Measurements from ENCODE around the gene ENGASE. TPM values are rescaled to one million over a fixed set of nuclear protein-coding genes. Genes with fewer than 3 reads are reported as not detected.

ENGASE gene
- total RNA-seq, 4 donors from 2014 or later = 21.6 to 60.7 (median 31.7) TPM

DNA sequence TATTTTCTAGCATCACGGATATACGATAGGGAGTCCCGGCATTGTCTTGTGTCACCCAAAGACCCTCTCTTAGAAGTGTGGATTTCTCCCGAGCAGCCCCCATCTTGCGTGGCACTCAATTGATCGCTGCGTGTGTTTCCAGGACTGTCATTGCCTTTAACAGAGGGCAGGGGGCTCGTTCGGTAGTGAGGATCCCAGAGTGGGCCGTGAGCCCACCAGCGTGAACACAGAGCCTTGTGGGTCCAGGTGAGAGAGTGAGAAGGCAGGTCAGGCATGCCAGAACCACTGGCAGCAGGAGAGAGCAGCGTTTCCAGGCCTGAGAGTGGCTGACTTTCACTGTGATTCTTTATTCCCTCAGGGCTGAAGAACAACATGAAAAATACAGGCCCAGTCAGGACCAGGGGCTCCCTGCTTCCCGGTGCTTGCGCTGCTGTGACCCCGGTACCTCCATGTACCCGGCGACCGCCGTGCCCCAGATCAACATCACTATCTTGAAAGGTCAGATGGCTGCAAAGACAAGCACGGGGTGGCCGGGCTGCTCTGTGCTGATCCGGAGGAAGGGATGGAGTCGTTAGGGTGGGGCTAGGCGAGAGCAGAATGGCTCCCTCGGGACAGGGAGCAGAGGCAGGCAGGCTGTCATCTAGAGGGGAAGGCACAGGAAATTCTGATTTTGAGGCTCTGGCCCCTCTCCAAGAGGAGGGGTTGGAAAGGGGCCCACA lies 28.3 kb upstream of the ENGASE start:
- TF ChIP-seq, protein P1, sequence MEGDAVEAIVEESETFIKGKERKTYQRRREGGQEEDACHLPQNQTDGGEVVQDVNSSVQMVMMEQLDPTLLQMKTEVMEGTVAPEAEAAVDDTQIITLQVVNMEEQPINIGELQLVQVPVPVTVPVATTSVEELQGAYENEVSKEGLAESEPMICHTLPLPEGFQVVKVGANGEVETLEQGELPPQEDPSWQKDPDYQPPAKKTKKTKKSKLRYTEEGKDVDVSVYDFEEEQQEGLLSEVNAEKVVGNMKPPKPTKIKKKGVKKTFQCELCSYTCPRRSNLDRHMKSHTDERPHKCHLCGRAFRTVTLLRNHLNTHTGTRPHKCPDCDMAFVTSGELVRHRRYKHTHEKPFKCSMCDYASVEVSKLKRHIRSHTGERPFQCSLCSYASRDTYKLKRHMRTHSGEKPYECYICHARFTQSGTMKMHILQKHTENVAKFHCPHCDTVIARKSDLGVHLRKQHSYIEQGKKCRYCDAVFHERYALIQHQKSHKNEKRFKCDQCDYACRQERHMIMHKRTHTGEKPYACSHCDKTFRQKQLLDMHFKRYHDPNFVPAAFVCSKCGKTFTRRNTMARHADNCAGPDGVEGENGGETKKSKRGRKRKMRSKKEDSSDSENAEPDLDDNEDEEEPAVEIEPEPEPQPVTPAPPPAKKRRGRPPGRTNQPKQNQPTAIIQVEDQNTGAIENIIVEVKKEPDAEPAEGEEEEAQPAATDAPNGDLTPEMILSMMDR (IDR thresholded peaks at IDR 0.05; ENCODE audit: low read depth) = no peak

DNA sequence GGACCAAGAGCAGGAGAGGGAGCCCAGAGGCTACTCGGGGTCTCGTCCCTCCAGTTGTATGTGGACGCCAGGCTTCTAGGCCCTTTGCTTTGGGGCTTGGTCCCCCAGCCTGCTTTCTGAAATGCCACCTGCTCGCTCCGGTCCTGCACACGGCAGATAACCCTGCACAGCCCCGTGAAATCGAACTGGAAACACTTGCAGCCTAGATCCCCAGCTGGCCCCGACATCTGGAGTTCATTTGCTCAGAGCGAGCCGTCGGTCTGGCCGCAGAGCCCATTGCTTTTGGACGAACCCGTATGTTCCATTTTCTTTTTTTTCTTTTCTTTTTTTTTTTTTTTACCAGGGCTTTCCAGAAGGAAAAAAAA lies 27.7 kb upstream of the ENGASE start:
- TF ChIP-seq, protein P1 (IDR thresholded peaks at IDR 0.05; ENCODE audit: low read depth) = no peak

DNA sequence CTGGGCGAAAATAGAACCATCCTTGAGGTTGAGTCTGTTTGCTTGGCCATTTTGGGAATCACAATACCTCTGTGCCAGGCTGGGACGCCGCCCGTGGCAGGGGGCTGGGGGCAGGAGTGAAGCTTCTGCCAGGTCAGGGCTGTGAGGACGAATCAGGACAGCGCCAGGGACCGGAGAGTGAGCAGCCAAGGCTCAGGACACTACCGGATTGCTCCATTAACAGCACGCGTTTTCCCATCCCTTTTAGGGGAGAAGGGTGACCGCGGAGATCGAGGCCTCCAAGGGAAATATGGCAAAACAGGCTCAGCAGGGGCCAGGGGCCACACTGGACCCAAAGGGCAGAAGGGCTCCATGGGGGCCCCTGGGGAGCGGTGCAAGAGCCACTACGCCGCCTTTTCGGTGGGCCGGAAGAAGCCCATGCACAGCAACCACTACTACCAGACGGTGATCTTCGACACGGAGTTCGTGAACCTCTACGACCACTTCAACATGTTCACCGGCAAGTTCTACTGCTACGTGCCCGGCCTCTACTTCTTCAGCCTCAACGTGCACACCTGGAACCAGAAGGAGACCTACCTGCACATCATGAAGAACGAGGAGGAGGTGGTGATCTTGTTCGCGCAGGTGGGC lies 27.2 kb upstream of the ENGASE start:
- TF ChIP-seq, protein P1 (IDR thresholded peaks at IDR 0.05; ENCODE audit: low read depth) = no peak

DNA sequence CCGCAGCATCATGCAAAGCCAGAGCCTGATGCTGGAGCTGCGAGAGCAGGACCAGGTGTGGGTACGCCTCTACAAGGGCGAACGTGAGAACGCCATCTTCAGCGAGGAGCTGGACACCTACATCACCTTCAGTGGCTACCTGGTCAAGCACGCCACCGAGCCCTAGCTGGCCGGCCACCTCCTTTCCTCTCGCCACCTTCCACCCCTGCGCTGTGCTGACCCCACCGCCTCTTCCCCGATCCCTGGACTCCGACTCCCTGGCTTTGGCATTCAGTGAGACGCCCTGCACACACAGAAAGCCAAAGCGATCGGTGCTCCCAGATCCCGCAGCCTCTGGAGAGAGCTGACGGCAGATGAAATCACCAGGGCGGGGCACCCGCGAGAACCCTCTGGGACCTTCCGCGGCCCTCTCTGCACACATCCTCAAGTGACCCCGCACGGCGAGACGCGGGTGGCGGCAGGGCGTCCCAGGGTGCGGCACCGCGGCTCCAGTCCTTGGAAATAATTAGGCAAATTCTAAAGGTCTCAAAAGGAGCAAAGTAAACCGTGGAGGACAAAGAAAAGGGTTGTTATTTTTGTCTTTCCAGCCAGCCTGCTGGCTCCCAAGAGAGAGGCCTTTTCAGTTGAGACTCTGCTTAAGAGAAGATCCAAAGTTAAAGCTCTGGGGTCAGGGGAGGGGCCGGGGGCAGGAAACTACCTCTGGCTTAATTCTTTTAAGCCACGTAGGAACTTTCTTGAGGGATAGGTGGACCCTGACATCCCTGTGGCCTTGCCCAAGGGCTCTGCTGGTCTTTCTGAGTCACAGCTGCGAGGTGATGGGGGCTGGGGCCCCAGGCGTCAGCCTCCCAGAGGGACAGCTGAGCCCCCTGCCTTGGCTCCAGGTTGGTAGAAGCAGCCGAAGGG lies 26.4 kb upstream of the ENGASE start:
- TF ChIP-seq, protein P1 (IDR thresholded peaks at IDR 0.05; ENCODE audit: low read depth) = no peak

DNA sequence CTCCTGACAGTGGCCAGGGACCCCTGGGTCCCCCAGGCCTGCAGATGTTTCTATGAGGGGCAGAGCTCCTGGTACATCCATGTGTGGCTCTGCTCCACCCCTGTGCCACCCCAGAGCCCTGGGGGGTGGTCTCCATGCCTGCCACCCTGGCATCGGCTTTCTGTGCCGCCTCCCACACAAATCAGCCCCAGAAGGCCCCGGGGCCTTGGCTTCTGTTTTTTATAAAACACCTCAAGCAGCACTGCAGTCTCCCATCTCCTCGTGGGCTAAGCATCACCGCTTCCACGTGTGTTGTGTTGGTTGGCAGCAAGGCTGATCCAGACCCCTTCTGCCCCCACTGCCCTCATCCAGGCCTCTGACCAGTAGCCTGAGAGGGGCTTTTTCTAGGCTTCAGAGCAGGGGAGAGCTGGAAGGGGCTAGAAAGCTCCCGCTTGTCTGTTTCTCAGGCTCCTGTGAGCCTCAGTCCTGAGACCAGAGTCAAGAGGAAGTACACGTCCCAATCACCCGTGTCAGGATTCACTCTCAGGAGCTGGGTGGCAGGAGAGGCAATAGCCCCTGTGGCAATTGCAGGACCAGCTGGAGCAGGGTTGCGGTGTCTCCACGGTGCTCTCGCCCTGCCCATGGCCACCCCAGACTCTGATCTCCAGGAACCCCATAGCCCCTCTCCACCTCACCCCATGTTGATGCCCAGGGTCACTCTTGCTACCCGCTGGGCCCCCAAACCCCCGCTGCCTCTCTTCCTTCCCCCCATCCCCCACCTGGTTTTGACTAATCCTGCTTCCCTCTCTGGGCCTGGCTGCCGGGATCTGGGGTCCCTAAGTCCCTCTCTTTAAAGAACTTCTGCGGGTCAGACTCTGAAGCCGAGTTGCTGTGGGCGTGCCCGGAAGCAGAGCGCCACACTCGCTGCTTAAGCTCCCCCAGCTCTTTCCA lies 25.5 kb upstream of the ENGASE start:
- TF ChIP-seq, protein P1 (IDR thresholded peaks at IDR 0.05; ENCODE audit: low read depth) = no peak

DNA sequence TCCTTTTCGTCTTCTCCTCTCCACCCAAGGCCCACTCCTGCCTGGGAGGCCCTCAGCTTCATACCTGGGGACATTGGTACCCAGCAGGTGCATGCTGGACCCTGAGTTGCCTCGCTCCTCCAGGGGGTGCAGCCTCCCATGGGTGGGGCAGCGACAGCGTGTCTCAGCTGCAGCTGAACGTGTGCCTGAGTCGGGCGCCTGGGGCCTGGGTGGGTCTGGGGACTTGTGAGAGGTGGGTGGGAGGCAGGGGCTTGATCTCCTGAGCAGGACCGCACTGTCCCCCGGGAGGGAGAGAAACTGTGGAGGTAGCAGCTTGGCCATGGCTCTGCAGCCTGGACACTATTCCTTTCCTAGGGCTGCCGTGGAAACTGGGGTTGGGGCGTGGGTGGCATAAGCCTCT lies 24.8 kb upstream of the ENGASE start:
- TF ChIP-seq, protein P1 (IDR thresholded peaks at IDR 0.05; ENCODE audit: low read depth) = no peak
